Calu3 (cell line): ENCODE data around the gene GZMM. TPM values are rescaled to one million over a fixed set of nuclear protein-coding genes. Genes with fewer than 3 reads are reported as not detected.

Experiments
- BruUV-seq: library from RNA; stranded (reverse); fragments of 400-500 nt; replicated peaks from 2 replicates; lab custom pipeline; 2021; lab: Mats Ljungman, UMichigan
- CTCF ChIA-PET: fragments of 300-600 bp; sonication (Branson Sonifier 250); formaldehyde crosslinking; loops from one replicate; lab custom pipeline; 2022; ENCODE audit warnings: antibody characterized with exemption; lab: Charles Lee
- DNase-seq: peaks from one replicate; pipeline ENCODE4 v3.0.0; 2022
- H3K27ac Mint-ChIP-seq: one replicate; pipeline ENCODE4 v1.8.0; 2022; ENCODE audit warnings: mixed read lengths; ENCODE audit not compliant: unreplicated experiment
- H3K27me3 Mint-ChIP-seq: one replicate; pipeline ENCODE4 v1.8.0; 2022; ENCODE audit warnings: mixed read lengths; ENCODE audit not compliant: unreplicated experiment
- H3K36me3 Mint-ChIP-seq: one replicate; pipeline ENCODE4 v1.8.0; 2022; ENCODE audit warnings: mild to moderate bottlenecking, moderate library complexity, mixed read lengths; ENCODE audit not compliant: insufficient read depth, unreplicated experiment
- H3K4me1 Mint-ChIP-seq: one replicate; pipeline ENCODE4 v1.8.0; 2022; ENCODE audit warnings: mild to moderate bottlenecking, low read depth, mixed read lengths; ENCODE audit not compliant: unreplicated experiment
- H3K4me3 Mint-ChIP-seq: one replicate; pipeline ENCODE4 v1.8.0; 2022; ENCODE audit warnings: mild to moderate bottlenecking, low read depth, moderate library complexity, mixed read lengths; ENCODE audit not compliant: unreplicated experiment
- H3K9me3 Mint-ChIP-seq: one replicate; pipeline ENCODE4 v1.8.0; 2022; ENCODE audit warnings: low read depth, mixed read lengths; ENCODE audit not compliant: unreplicated experiment
- CTCF ChIP-seq: fragments of 200-600 bp; IDR thresholded peaks from one replicate; pipeline ENCODE4 v1.8.0; 2022; ENCODE audit warnings: antibody characterized with exemption; ENCODE audit not compliant: unreplicated experiment
- intact Hi-C: fragments of 100-400 bp; cut with micrococcal nuclease; formaldehyde crosslinking; loops from one replicate; pipeline ENCODE4 v1.10.0; 2022; ENCODE audit not compliant: unreplicated experiment
- total RNA-seq: library from RNA; stranded (reverse); gene quantifications from 2 replicates; pipeline ENCODE4 v1.2.3, GENCODE V29; 2022

GZMM gene
- total RNA-seq, 1 experiment from 2014 or later = not detected

- no TSS peak for BruUV-seq
- no peak for TF ChIP-seq CTCF
- H3K4me1 Mint-ChIP-seq = peaks cover 8% of the 10 kb centered on the region
- intact Hi-C loops = no loop called here
- no peak for DNase-seq
- H3K36me3 Mint-ChIP-seq = peaks cover 19% of the 10 kb centered on the region
- CTCF ChIA-PET = no interaction called here
- no peak overlapping the region for H3K4me3 Mint-ChIP-seq
- H3K9me3 Mint-ChIP-seq = no peaks in the 10 kb centered on the region
- H3K27me3 Mint-ChIP-seq = no peaks in the 10 kb centered on the region
- no peak overlapping the region for H3K27ac Mint-ChIP-seq
These were observed 33.9 kb downstream of the GZMM start for GRCh38 chr19:577439-578392.

DNA sequence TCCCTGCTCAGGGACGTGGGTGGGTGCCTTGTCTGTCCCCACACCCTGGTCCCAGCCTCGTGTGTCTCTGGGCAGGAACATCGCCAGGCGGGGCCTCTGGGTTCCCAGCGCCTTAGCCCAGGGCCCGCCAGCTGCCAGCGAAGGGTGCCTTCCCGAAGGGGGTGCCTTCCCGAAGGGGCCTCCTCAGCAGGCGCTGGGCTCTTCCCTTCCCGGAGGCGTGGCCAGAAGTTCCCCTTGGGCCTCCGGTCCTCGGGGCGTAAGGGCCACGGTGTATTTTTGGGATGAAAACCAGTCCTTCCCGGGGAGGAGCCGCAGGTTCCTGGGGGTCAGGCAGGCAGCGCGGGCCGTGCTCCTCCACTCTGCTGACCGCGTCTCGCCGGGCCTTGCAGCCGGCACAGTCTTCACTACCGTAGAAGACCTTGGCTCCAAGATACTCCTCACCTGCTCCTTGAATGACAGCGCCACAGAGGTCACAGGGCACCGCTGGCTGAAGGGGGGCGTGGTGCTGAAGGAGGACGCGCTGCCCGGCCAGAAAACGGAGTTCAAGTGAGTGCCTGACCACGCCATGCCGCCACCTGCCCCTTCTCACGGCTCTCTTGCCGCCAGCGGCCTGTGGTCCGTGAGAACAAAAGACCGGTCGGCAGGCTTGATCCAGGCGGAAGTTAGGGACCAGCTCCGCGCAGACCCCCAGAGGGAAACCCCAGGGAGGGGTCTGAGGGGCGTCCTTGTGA lies 35.4 kb downstream of the GZMM start:
- Mint-ChIP-seq H3K4me3 (no peak overlapping the region), H3K36me3 (peaks cover 14% of the 10 kb centered on the region), H3K27me3 (no peaks in the 10 kb centered on the region), H3K27ac (no peak overlapping the region), H3K9me3 (no peaks in the 10 kb centered on the region), H3K4me1 (peaks cover 8% of the 10 kb centered on the region)
- no peak for TF ChIP-seq CTCF
- intact Hi-C loops = no loop called here
- CTCF ChIA-PET = no interaction called here
- no peak for DNase-seq
- BruUV-seq = no TSS peak

DNA sequence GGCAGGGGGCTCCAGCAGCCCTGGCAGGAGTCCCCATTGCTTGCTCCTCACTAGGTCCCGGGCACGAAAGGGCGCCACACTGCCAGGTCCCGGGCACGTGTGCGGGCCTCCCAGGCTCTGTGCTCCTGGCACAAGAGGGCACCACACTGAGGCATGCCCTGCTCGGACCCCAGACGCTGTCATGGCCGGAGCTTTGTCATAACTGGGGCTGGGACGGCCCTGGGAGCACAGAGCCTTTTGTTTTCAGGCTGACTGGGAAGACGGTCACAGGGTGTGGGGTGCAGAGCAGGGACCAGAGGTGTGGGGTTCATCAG lies 35.9 kb downstream of the GZMM start:
- Mint-ChIP-seq H3K27me3 (no peaks in the 10 kb centered on the region), H3K4me3 (no peak overlapping the region), H3K27ac (no peak overlapping the region), H3K9me3 (no peaks in the 10 kb centered on the region), H3K4me1 (peaks cover 6% of the 10 kb centered on the region), H3K36me3 (peaks cover 15% of the 10 kb centered on the region)
- no TSS peak for BruUV-seq
- no peak for TF ChIP-seq CTCF
- DNase-seq = no peak
- intact Hi-C loops = no loop called here
- CTCF ChIA-PET = no interaction called here

DNA sequence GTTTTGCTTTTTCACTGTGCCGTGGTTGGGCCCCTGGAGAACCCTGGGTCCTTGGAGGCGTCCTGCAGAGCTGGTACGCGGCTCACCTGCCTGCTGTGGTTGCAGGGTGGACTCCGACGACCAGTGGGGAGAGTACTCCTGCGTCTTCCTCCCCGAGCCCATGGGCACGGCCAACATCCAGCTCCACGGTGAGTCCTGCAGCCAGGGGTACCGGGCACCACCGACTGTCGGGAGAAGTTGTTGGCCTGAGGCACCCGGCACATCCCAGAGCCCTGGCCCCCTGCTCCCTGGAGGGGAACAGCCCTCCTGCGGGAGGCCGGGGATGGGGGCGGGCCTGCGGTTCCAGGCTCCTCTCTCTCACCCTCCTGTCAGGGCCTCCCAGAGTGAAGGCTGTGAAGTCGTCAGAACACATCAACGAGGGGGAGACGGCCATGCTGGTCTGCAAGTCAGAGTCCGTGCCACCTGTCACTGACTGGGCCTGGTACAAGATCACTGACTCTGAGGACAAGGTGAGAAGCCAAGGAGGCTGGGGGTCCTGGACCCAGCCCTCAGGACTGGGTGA lies 36.5 kb downstream of the GZMM start:
- CTCF ChIA-PET = no interaction called here
- Mint-ChIP-seq H3K9me3 (no peaks in the 10 kb centered on the region), H3K4me1 (peaks cover under 1% of the 10 kb centered on the region), H3K27ac (no peak overlapping the region), H3K36me3 (peaks cover 19% of the 10 kb centered on the region), H3K4me3 (no peak overlapping the region), H3K27me3 (no peaks in the 10 kb centered on the region)
- DNase-seq = no peak
- no peak for TF ChIP-seq CTCF
- no TSS peak for BruUV-seq
- intact Hi-C loops = no loop called here
